Measurements from ENCODE around the gene MIA. TPM values are rescaled to one million over a fixed set of nuclear protein-coding genes. Genes with fewer than 3 reads are reported as not detected.
"Not testable (repeated sequence)": the region's sequence is repeated elsewhere in the genome, so short reads cannot be mapped to it uniquely, and the experiment has no call there.

The MIA gene
- total RNA-seq, 2 experiments from 2014 or later, result not detected

- POLR2A ChIA-PET, CTCF ChIA-PET: not testable (repeated sequence)
Observed at GRCh38 chr19:40825460-40826095, 50.3 kb downstream of the MIA start.

DNA sequence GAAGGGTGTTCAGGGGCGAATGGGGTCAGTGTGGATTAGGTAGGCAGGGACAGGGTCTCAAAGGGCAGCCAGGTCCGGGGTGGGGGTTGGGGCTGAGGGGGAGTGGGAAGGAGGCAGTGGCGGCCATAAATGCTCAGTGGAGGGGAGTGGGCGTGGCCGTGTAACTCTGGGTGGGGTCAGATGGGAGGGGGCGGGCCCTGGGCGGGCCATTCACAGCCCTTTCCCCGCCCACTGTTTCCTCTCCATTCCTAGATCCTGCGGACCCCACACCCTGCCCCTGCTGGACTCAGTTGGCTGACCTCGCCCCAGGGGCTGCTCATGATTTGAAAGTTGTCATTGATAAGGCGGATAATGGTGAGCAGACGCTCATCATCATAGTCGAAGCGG, 51.0 kb downstream of the MIA start:
- POLR2A ChIA-PET, CTCF ChIA-PET: not testable (repeated sequence)

GRCh38 chr19:40826699-40827385, 51.5 kb downstream of the MIA start:
- CTCF ChIA-PET, result not testable (repeated sequence)
- POLR2A ChIA-PET, result interaction anchor here (0.5 kb wide), 1 partner anchor 827 kb away, joined by 4 read pairs; no protein-coding TSS in a partner anchor

Other genes starting within 250 kb of the MIA start
- 10 to 100 TPM; 86.7 to 93.5 TPM for gene SHKBP1, start 198.6 kb upstream of the MIA start, total RNA-seq
- gene LTBP4, start 174.2 kb upstream of the MIA start, total RNA-seq, result 100 to 1,000 TPM; 141 to 144 TPM
- gene NUMBL, start 84.9 kb upstream of the MIA start, total RNA-seq, result 10 to 100 TPM; 15.2 TPM
- gene COQ8B, start 58.6 kb upstream of the MIA start, total RNA-seq, result 10 to 100 TPM; 22.1 to 22.5 TPM
- 1 to 10 TPM; 5.2 to 5.7 TPM for gene ITPKC, start 58.4 kb upstream of the MIA start, total RNA-seq
- gene ACTMAP, start 25.0 kb upstream of the MIA start, total RNA-seq, result 1 to 10 TPM; 9.2 to 9.8 TPM
- gene SNRPA, start 24.3 kb upstream of the MIA start, total RNA-seq, result 100 to 1,000 TPM; 215 to 237 TPM
- 10 to 100 TPM; 23.4 to 24.5 TPM for gene RAB4B, start 2.7 kb downstream of the MIA start, total RNA-seq
- gene EGLN2, start 23.7 kb downstream of the MIA start, total RNA-seq, result 10 to 100 TPM; 89.7 to 90.9 TPM
- gene CYP2A6, start 74.9 kb downstream of the MIA start, total RNA-seq, result not detected
- gene CYP2A7, start 106.7 kb downstream of the MIA start, total RNA-seq, result not detected
- gene CYP2B6, start 215.8 kb downstream of the MIA start, total RNA-seq, result not detected

Measured in activated CD8-positive, alpha-beta memory T cell treated with anti-CD3 and anti-CD28 coated beads for 36 hours (primary cell).